KG1 (cell line): ENCODE measurements around the gene DOK7.
"Not testable (repeated sequence)": the region's sequence is repeated elsewhere in the genome, so short reads cannot be mapped to it uniquely, and the experiment has no call there.

Experiments used
- DNase-seq: peaks from one replicate; lab custom pipeline; 2025; lab: John Stamatoyannopoulos, UW

DOK7 gene

DNA sequence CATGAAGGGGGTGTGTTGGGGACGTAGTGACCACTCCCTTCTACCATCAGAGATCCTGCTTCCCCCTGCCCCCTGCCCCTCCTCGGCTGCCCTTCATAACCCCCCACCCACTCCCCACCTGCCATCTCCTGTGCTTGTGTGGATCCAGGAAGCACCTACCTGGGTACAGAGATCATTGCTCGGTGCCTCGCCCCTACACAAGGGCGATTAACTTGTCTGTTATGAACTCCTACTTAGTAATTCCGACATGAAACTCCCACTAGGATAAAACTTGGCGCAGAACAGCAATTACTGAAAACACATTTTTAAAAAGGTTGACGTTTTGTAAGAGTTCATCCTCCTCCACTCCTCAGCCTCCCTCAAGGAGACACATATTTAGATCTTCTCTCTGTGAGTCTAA lies 80.3 kb downstream of the DOK7 start:
- DNase-seq: not testable (repeated sequence)
